ENCODE measurements around the gene ZC3H18.

DNA sequence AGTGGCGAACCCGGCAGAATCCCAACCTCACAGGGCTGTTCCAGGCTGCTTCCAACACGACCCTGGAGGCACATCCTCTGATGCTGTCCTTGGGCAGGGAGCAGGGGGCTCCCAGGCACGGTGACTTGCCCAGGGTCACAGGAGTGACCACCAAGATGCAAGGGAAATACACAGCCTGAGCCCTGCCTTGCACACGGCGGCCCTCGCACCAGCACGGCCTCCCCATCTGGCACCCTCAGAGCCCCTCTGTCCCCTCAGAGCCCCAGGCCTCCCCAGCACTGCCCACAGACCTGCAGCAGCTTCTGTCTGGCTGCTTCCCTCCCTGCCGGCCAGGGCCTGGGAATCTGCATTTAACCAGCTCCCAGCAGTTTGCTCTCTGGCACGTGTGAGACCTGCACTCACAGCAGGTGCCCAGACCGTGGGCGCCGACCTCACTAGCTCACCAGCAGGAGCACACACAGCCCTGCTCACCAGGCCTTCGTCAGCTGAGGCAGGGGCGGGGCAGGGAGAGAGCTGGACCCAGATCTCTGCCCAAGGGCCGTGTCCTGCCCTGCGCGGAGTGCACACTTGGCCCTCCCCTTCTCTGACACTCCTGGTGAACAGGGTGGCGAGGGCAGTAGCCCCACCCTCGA, 29.7 kb upstream of the ZC3H18 start:
- TF ChIP-seq, protein P1, sequence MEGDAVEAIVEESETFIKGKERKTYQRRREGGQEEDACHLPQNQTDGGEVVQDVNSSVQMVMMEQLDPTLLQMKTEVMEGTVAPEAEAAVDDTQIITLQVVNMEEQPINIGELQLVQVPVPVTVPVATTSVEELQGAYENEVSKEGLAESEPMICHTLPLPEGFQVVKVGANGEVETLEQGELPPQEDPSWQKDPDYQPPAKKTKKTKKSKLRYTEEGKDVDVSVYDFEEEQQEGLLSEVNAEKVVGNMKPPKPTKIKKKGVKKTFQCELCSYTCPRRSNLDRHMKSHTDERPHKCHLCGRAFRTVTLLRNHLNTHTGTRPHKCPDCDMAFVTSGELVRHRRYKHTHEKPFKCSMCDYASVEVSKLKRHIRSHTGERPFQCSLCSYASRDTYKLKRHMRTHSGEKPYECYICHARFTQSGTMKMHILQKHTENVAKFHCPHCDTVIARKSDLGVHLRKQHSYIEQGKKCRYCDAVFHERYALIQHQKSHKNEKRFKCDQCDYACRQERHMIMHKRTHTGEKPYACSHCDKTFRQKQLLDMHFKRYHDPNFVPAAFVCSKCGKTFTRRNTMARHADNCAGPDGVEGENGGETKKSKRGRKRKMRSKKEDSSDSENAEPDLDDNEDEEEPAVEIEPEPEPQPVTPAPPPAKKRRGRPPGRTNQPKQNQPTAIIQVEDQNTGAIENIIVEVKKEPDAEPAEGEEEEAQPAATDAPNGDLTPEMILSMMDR (conservative IDR thresholded peaks at IDR 0.05 in 1 of 2, IDR thresholded peaks at IDR 0.05 in 1 of 2; ENCODE audit: low read depth in 1 of 2, low read length in 2 of 2) = no peak
- TF ChIP-seq EZH2 (IDR thresholded peaks at IDR 0.05; ENCODE audit: low read length, missing control alignments) = no peak
